DND-41 (cell line): ENCODE data around the gene TNS3.

Experiments used
- CTCF ChIP-seq: IDR thresholded peaks from 2 replicates; pipeline ENCODE4 v1.5.1; 2012; ENCODE audit warnings: borderline replicate concordance, low read length, moderate library complexity, mild to moderate bottlenecking; ENCODE audit not compliant: poor library complexity, severe bottlenecking; ENCODE audit errors: extremely low read depth
- EZH2 ChIP-seq: IDR thresholded peaks from 3 replicates; pipeline ENCODE4 v1.6.1; 2012; ENCODE audit warnings: borderline replicate concordance, low read depth, mild to moderate bottlenecking, moderate library complexity, low read length, inconsistent platforms; ENCODE audit not compliant: severe bottlenecking

DNA sequence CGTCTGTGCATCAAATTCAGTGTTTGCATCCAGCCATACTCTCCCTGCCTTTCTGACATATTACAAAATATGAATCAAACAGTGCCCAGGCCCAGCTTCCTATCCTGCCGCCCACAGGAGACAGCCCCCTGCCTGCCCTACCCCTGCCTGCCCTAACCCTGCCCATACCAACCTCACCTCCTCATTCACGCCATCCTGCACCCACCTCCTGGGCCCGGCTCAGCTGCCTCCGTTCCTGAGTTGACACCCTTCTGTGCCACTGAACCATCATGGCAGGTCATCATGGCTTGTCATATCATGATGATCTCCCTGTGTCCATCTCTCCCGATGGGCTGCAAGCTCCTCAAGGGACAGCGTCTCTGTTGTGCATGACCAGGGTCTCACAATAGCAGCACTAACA is 72.3 kb downstream of the TNS3 start:
- no peak for TF ChIP-seq CTCF
- TF ChIP-seq EZH2, result no peak
